Measurements from ENCODE around the gene BSG. TPM values are rescaled to one million over a fixed set of nuclear protein-coding genes. Genes with fewer than 3 reads are reported as not detected.

The BSG gene
- total and polyA plus RNA-seq, 9 of the 15 experiments (the other 6 are each of a cell fraction or from before 2014, with no cell fraction given), result 4.6 to 495 (median 187) TPM

DNA sequence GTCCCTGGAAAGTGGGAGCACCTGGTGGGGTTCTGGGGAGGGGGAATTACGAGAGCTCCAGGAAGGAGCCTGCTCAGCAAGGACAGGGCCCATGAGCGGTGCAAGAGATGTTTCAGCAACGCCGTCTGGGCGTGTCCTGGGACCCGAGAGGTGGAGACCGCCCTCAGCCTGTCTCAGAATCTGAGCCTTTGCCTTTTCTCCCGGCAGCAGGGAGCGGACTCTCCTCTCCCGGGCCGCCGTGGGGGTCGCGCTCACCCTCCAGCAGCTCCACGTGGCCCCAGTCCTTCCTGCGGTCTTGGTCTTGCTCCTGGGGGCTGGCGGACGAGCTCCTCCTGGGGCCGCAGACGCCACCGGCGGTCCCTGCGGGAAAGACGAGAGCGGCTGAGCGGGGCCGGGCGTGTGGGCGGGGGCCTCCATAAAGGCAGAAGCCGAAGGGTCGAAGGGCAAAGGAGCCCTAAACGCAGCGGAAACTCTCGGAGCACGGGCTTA, 60.2 kb downstream of the BSG start (continued):
- TF ChIP-seq, protein P1, sequence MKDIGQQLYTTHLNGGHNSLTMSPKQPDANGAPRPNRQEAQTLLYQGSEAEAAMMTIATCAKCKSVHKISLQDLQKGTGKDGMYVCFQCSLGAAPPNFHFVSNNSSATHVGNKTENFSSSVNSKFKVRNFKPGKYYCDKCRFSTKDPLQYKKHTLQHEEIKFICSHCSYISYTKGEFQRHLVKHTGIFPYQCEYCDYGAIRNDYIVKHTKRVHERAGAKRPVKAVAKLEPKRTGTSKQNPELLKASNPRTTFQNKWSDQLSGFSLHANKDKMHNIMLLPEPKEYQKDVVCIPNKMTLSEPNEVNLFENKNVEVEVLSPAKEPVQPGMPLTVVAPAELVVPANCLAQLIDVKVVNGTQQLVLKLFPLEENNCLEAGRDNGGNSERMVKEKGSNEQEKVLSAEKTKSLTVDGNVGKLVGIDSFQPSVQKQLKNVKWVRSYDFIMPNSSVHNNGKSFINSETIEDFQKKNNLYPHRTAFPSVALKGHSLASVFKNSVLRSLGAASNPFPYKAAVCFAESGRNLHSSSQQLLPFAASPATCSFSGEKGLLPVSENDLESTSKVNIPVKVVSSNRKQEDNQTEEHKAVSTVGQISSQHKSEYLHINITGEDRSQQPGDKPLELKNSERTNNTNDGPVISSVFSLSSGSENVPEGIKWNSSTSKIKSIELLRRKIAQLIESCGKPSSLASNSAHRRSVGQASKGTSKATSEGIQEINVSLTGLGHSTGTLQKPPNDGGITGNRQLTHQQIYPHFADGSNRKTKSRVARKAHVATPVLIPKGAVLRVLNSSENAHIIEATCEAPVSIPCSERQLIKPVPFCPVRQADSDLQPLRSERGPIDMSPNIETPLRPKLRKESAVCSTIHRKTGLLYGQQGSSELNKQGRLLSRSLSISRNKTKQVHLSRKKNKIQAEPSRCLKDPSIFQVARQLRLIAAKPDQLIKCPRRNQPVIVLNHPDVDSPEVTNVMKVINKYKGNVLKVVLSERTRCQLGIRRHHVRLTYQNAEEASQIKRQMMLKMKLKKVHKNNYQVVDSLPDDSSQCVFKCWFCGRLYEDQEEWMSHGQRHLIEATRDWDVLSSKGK (CRISPR knock-in tag; IDR thresholded peaks at IDR 0.05), result no peak
- TF ChIP-seq NCOA1 (IDR thresholded peaks at IDR 0.05; ENCODE audit: low read depth), result no peak
- TF ChIP-seq, protein P2, sequence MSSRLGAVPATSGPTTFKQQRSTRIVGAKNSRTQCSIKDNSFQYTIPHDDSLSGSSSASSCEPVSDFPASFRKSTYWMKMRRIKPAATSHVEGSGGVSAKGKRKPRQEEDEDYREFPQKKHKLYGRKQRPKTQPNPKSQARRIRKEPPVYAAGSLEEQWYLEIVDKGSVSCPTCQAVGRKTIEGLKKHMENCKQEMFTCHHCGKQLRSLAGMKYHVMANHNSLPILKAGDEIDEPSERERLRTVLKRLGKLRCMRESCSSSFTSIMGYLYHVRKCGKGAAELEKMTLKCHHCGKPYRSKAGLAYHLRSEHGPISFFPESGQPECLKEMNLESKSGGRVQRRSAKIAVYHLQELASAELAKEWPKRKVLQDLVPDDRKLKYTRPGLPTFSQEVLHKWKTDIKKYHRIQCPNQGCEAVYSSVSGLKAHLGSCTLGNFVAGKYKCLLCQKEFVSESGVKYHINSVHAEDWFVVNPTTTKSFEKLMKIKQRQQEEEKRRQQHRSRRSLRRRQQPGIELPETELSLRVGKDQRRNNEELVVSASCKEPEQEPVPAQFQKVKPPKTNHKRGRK (tag; IDR thresholded peaks at IDR 0.05), result no peak
- TF ChIP-seq, protein P3, sequence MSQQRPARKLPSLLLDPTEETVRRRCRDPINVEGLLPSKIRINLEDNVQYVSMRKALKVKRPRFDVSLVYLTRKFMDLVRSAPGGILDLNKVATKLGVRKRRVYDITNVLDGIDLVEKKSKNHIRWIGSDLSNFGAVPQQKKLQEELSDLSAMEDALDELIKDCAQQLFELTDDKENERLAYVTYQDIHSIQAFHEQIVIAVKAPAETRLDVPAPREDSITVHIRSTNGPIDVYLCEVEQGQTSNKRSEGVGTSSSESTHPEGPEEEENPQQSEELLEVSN (IDR thresholded peaks at IDR 0.05; ENCODE audit: borderline replicate concordance in 1 of 2, extremely low read depth in 1 of 2, insufficient read depth in 1 of 2, insufficient read length in 1 of 2, low read depth in 1 of 2, low read length in 1 of 2, poor library complexity in 1 of 2, severe bottlenecking in 1 of 2), result peak in 1 of 2 experiments; percentile 9
- TF ChIP-seq PHF20 (IDR thresholded peaks at IDR 0.05; ENCODE audit: partially characterized antibody), result no peak
- TF ChIP-seq, protein P4, sequence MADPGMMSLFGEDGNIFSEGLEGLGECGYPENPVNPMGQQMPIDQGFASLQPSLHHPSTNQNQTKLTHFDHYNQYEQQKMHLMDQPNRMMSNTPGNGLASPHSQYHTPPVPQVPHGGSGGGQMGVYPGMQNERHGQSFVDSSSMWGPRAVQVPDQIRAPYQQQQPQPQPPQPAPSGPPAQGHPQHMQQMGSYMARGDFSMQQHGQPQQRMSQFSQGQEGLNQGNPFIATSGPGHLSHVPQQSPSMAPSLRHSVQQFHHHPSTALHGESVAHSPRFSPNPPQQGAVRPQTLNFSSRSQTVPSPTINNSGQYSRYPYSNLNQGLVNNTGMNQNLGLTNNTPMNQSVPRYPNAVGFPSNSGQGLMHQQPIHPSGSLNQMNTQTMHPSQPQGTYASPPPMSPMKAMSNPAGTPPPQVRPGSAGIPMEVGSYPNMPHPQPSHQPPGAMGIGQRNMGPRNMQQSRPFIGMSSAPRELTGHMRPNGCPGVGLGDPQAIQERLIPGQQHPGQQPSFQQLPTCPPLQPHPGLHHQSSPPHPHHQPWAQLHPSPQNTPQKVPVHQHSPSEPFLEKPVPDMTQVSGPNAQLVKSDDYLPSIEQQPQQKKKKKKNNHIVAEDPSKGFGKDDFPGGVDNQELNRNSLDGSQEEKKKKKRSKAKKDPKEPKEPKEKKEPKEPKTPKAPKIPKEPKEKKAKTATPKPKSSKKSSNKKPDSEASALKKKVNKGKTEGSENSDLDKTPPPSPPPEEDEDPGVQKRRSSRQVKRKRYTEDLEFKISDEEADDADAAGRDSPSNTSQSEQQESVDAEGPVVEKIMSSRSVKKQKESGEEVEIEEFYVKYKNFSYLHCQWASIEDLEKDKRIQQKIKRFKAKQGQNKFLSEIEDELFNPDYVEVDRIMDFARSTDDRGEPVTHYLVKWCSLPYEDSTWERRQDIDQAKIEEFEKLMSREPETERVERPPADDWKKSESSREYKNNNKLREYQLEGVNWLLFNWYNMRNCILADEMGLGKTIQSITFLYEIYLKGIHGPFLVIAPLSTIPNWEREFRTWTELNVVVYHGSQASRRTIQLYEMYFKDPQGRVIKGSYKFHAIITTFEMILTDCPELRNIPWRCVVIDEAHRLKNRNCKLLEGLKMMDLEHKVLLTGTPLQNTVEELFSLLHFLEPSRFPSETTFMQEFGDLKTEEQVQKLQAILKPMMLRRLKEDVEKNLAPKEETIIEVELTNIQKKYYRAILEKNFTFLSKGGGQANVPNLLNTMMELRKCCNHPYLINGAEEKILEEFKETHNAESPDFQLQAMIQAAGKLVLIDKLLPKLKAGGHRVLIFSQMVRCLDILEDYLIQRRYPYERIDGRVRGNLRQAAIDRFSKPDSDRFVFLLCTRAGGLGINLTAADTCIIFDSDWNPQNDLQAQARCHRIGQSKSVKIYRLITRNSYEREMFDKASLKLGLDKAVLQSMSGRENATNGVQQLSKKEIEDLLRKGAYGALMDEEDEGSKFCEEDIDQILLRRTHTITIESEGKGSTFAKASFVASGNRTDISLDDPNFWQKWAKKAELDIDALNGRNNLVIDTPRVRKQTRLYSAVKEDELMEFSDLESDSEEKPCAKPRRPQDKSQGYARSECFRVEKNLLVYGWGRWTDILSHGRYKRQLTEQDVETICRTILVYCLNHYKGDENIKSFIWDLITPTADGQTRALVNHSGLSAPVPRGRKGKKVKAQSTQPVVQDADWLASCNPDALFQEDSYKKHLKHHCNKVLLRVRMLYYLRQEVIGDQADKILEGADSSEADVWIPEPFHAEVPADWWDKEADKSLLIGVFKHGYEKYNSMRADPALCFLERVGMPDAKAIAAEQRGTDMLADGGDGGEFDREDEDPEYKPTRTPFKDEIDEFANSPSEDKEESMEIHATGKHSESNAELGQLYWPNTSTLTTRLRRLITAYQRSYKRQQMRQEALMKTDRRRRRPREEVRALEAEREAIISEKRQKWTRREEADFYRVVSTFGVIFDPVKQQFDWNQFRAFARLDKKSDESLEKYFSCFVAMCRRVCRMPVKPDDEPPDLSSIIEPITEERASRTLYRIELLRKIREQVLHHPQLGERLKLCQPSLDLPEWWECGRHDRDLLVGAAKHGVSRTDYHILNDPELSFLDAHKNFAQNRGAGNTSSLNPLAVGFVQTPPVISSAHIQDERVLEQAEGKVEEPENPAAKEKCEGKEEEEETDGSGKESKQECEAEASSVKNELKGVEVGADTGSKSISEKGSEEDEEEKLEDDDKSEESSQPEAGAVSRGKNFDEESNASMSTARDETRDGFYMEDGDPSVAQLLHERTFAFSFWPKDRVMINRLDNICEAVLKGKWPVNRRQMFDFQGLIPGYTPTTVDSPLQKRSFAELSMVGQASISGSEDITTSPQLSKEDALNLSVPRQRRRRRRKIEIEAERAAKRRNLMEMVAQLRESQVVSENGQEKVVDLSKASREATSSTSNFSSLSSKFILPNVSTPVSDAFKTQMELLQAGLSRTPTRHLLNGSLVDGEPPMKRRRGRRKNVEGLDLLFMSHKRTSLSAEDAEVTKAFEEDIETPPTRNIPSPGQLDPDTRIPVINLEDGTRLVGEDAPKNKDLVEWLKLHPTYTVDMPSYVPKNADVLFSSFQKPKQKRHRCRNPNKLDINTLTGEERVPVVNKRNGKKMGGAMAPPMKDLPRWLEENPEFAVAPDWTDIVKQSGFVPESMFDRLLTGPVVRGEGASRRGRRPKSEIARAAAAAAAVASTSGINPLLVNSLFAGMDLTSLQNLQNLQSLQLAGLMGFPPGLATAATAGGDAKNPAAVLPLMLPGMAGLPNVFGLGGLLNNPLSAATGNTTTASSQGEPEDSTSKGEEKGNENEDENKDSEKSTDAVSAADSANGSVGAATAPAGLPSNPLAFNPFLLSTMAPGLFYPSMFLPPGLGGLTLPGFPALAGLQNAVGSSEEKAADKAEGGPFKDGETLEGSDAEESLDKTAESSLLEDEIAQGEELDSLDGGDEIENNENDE (IDR thresholded peaks at IDR 0.05; ENCODE audit: low read depth, low read length), result no peak
